Measurements from ENCODE around the gene ZNF782.

Gene ZNF782

GRCh38 chr9:96784021-96784420, 70.3 kb downstream of the ZNF782 start:
- ATAC-seq: no peak
- TF ChIP-seq ZNF70 (CRISPR knock-in tag; IDR thresholded peaks at IDR 0.05) (no peak), ZNF565 (CRISPR knock-in tag; conservative IDR thresholded peaks at IDR 0.05; ENCODE audit: low read depth) (no peak)

GRCh38 chr9:96782235-96782634, 72.1 kb downstream of the ZNF782 start:
- ATAC-seq: no peak
- TF ChIP-seq PATZ1 (CRISPR knock-in tag; IDR thresholded peaks at IDR 0.05; ENCODE audit: borderline replicate concordance): no peak
- no peak for TF ChIP-seq GLIS3 (CRISPR knock-in tag; IDR thresholded peaks at IDR 0.05)
- TF ChIP-seq POU6F1 (CRISPR knock-in tag; IDR thresholded peaks at IDR 0.05; ENCODE audit: borderline replicate concordance, low read depth): no peak
- TF ChIP-seq SNAI2 (CRISPR knock-in tag; IDR thresholded peaks at IDR 0.05): no peak
- no peak for TF ChIP-seq RARB (CRISPR knock-in tag; IDR thresholded peaks at IDR 0.05)
- TF ChIP-seq TSHZ2 (CRISPR knock-in tag; IDR thresholded peaks at IDR 0.05): no peak
- no peak for TF ChIP-seq PPARA (CRISPR knock-in tag; IDR thresholded peaks at IDR 0.05; ENCODE audit: borderline replicate concordance)
- TF ChIP-seq OSR1 (CRISPR knock-in tag; IDR thresholded peaks at IDR 0.05): no peak
- TF ChIP-seq ARNTL (CRISPR knock-in tag; IDR thresholded peaks at IDR 0.05; ENCODE audit: borderline replicate concordance, low read depth): no peak
- no peak for TF ChIP-seq ZC3H10 (CRISPR knock-in tag; IDR thresholded peaks at IDR 0.05)
- no peak for TF ChIP-seq CSRNP3 (CRISPR knock-in tag; IDR thresholded peaks at IDR 0.05)
- no peak for TF ChIP-seq ZNF565 (CRISPR knock-in tag; conservative IDR thresholded peaks at IDR 0.05; ENCODE audit: low read depth)
- no peak for TF ChIP-seq CSDC2 (CRISPR knock-in tag; IDR thresholded peaks at IDR 0.05)
- TF ChIP-seq TCF4 (CRISPR knock-in tag; IDR thresholded peaks at IDR 0.05; ENCODE audit: borderline replicate concordance): no peak
- TF ChIP-seq ZNF8 (CRISPR knock-in tag; IDR thresholded peaks at IDR 0.05): no peak
- no peak for TF ChIP-seq ISL1 (CRISPR knock-in tag; IDR thresholded peaks at IDR 0.05)
- no peak for TF ChIP-seq ZFP3 (CRISPR knock-in tag; IDR thresholded peaks at IDR 0.05)
- TF ChIP-seq TOX (CRISPR knock-in tag; IDR thresholded peaks at IDR 0.05; ENCODE audit: borderline replicate concordance): no peak
- TF ChIP-seq ZNF70 (CRISPR knock-in tag; IDR thresholded peaks at IDR 0.05): no peak

GRCh38 chr9:96781552-96781951, 72.8 kb downstream of the ZNF782 start:
- ATAC-seq: no peak
- TF ChIP-seq OSR1 (CRISPR knock-in tag; IDR thresholded peaks at IDR 0.05) (no peak), ZFP30 (CRISPR knock-in tag; IDR thresholded peaks at IDR 0.05) (no peak), ARNTL (CRISPR knock-in tag; IDR thresholded peaks at IDR 0.05; ENCODE audit: borderline replicate concordance, low read depth) (no peak), ESRRG (CRISPR knock-in tag; IDR thresholded peaks at IDR 0.05) (no peak), ZC3H10 (CRISPR knock-in tag; IDR thresholded peaks at IDR 0.05) (no peak), TOX (CRISPR knock-in tag; IDR thresholded peaks at IDR 0.05; ENCODE audit: borderline replicate concordance) (no peak), CREB5 (CRISPR knock-in tag; IDR thresholded peaks at IDR 0.05; ENCODE audit: low read depth) (no peak), PPARA (CRISPR knock-in tag; IDR thresholded peaks at IDR 0.05; ENCODE audit: borderline replicate concordance) (no peak), TCF4 (CRISPR knock-in tag; IDR thresholded peaks at IDR 0.05; ENCODE audit: borderline replicate concordance) (no peak), SNAI2 (CRISPR knock-in tag; IDR thresholded peaks at IDR 0.05) (no peak), POU6F1 (CRISPR knock-in tag; IDR thresholded peaks at IDR 0.05; ENCODE audit: borderline replicate concordance, low read depth) (no peak), PATZ1 (CRISPR knock-in tag; IDR thresholded peaks at IDR 0.05; ENCODE audit: borderline replicate concordance) (no peak), RARB (CRISPR knock-in tag; IDR thresholded peaks at IDR 0.05) (no peak), ZFP3 (CRISPR knock-in tag; IDR thresholded peaks at IDR 0.05) (no peak), CSRNP3 (CRISPR knock-in tag; IDR thresholded peaks at IDR 0.05) (no peak), ISL1 (CRISPR knock-in tag; IDR thresholded peaks at IDR 0.05) (no peak)
